GM23338 (cell line): ENCODE data around the gene MAST4.

Experiments
- CREB1 ChIP-seq: fragments of 250-450 bp; sonication (Bioruptor Pico); IDR thresholded peaks from 2 replicates; pipeline ENCODE4 v1.5.0; 2020; ENCODE audit warnings: low read depth, mild to moderate bottlenecking, moderate library complexity
- CTCF ChIP-seq, 2 experiments: fragments of 200-600 bp in 1 of 2; sonication (generic) in 1 of 2; conservative IDR thresholded peaks; 2 replicates each; pipeline versions ENCODE4 v1.5.1 to v1.6.1; 2016 to 2017; ENCODE audit warnings: antibody characterized with exemption in 2 of 2, low read depth in 2 of 2, mild to moderate bottlenecking in 2 of 2, moderate library complexity in 1 of 2
- ETS1 ChIP-seq: IDR thresholded peaks from 2 replicates; pipeline ENCODE4 v1.6.1; 2016; ENCODE audit warnings: antibody characterized with exemption
- EZH2 ChIP-seq: fragments of 200-600 bp; sonication (generic); IDR thresholded peaks from one replicate; pipeline ENCODE4 v1.8.0; 2017; ENCODE audit warnings: antibody characterized with exemption, mild to moderate bottlenecking, low read depth; ENCODE audit not compliant: unreplicated experiment
- EZH2phosphoT487 ChIP-seq: fragments of 200-600 bp; sonication (generic); IDR thresholded peaks from one replicate; pipeline ENCODE4 v1.8.1; 2018; ENCODE audit warnings: antibody characterized with exemption; ENCODE audit not compliant: unreplicated experiment
- JUNB ChIP-seq: IDR thresholded peaks from one replicate; pipeline ENCODE4 v1.6.1; 2016; ENCODE audit warnings: antibody characterized with exemption; ENCODE audit not compliant: unreplicated experiment
- NANOG ChIP-seq: IDR thresholded peaks from 2 replicates; pipeline ENCODE4 v1.6.1; 2016; ENCODE audit warnings: antibody characterized with exemption, borderline replicate concordance
- POLR2AphosphoS5 ChIP-seq: IDR thresholded peaks from 2 replicates; pipeline ENCODE4 v1.6.1; 2016; ENCODE audit warnings: antibody characterized with exemption, low read depth
- REST ChIP-seq: IDR thresholded peaks from one replicate; pipeline ENCODE4 v1.6.1; 2018; ENCODE audit warnings: antibody characterized with exemption; ENCODE audit not compliant: unreplicated experiment
- STAT1 ChIP-seq: IDR thresholded peaks from one replicate; pipeline ENCODE4 v1.6.1; 2016; ENCODE audit warnings: antibody characterized with exemption; ENCODE audit not compliant: unreplicated experiment
- ZNF114 ChIP-seq: fragments of 250-450 bp; sonication (Bioruptor Pico); IDR thresholded peaks from 2 replicates; pipeline ENCODE4 v1.5.0; 2020; ENCODE audit warnings: mild to moderate bottlenecking, moderate library complexity
- ZNF331 ChIP-seq: fragments of 250-450 bp; sonication (Bioruptor Pico); IDR thresholded peaks from 2 replicates; pipeline ENCODE4 v1.5.0; 2020; ENCODE audit warnings: low read depth, mild to moderate bottlenecking, moderate library complexity
- ZNF462 ChIP-seq: fragments of 250-450 bp; sonication (Bioruptor Pico); IDR thresholded peaks from 2 replicates; pipeline ENCODE4 v1.5.0; 2020; ENCODE audit warnings: mild to moderate bottlenecking, moderate library complexity

GRCh38 chr5:67115246-67115645 lies 519.1 kb downstream of the MAST4 start:
- TF ChIP-seq ZNF462 (CRISPR knock-in tag) (no peak), CTCF (conservative IDR thresholded peaks at IDR 0.05; ENCODE audit: low read depth in 2 of 2) (no peak), EZH2 (no peak), CREB1 (CRISPR knock-in tag) (no peak), REST (no peak), STAT1 (no peak), EZH2phosphoT487 (no peak), JUNB (no peak), POLR2AphosphoS5 (no peak), ZNF114 (no peak), ETS1 (no peak), ZNF331 (no peak), NANOG (no peak)
